ENCODE data around the gene TMEM151B.

The TMEM151B gene

DNA sequence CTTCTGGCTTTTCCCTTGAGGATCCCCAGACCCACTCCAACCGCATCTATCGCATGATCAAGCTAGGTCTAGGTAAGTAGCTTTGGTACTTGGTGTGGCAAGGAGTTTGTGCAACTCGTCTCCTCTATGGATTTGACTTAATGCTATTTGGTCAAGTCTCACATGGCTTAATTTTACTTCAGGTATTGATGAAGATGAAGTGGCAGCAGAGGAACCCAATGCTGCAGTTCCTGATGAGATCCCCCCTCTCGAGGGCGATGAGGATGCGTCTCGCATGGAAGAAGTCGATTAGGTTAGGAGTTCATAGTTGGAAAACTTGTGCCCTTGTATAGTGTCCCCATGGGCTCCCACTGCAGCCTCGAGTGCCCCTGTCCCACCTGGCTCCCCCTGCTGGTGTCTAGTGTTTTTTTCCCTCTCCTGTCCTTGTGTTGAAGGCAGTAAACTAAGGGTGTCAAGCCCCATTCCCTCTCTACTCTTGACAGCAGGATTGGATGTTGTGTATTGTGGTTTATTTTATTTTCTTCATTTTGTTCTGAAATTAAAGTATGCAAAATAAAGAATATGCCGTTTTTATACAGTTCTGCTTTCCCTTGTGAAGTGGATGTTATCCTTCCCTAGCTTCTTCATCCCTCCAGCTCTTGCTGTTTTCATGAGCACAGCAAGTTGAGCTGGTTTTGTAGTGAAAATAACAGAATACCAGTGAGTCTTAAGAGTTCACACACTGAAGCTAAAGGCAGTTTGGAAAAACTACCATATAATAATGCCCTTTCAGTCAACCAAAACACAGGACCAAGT lies 16.7 kb upstream of the TMEM151B start:
- WGBS, 2 experiments (ENCODE audit: insufficient coverage in 2 of 2): 95% methylated on average over 6 to 7 of the region's 10 CpGs
- H3K27ac ChIP-seq (ENCODE audit: low read depth, low read length, severe bottlenecking): no peak overlapping the region

GRCh38 chr6:44254191-44255104 lies 15.8 kb upstream of the TMEM151B start:
- Histone ChIP-seq H3K9me3 (ENCODE audit: control insufficient read depth, low read length) (no peaks in the 10 kb centered on the region), H3K36me3 (ENCODE audit: control insufficient read depth, insufficient read depth, low read length) (peaks cover 68% of the 10 kb centered on the region)

More for the DNA sequence above, 16.7 kb upstream of the TMEM151B start:
- no peak overlapping the region for H3K4me3 ChIP-seq (ENCODE audit: extremely low read depth, insufficient read depth, low read length, poor library complexity, severe bottlenecking)
- H3K36me3 ChIP-seq (ENCODE audit: control insufficient read depth, insufficient read depth, low read length): peaks cover 77% of the 10 kb centered on the region
- H3K4me1 ChIP-seq (ENCODE audit: control insufficient read depth, insufficient read depth, low read length, poor library complexity, severe bottlenecking): peaks cover 26% of the 10 kb centered on the region
- no peaks in the 10 kb centered on the region for H3K9me3 ChIP-seq (ENCODE audit: control insufficient read depth, low read length)

GRCh38 chr6:44255105-44255808 lies 15.0 kb upstream of the TMEM151B start:
- WGBS, 2 experiments (ENCODE audit: insufficient coverage in 2 of 2): 84 to 89% methylated on average over 13 to 14 of the region's 16 CpGs
- Histone ChIP-seq H3K4me3 (ENCODE audit: extremely low read depth, insufficient read depth, low read length, poor library complexity, severe bottlenecking) (no peak overlapping the region), H3K4me1 (ENCODE audit: control insufficient read depth, insufficient read depth, low read length, poor library complexity, severe bottlenecking) (peaks cover 14% of the 10 kb centered on the region), H3K9me3 (ENCODE audit: control insufficient read depth, low read length) (no peaks in the 10 kb centered on the region), H3K36me3 (ENCODE audit: control insufficient read depth, insufficient read depth, low read length) (peaks cover 66% of the 10 kb centered on the region), H3K27ac (ENCODE audit: low read depth, low read length, severe bottlenecking) (peak overlapping the region; percentile 16)

More at GRCh38 chr6:44254191-44255104, 15.8 kb upstream of the TMEM151B start:
- Histone ChIP-seq H3K27ac (ENCODE audit: low read depth, low read length, severe bottlenecking) (no peak overlapping the region), H3K4me3 (ENCODE audit: extremely low read depth, insufficient read depth, low read length, poor library complexity, severe bottlenecking) (no peak overlapping the region), H3K4me1 (ENCODE audit: control insufficient read depth, insufficient read depth, low read length, poor library complexity, severe bottlenecking) (peaks cover 19% of the 10 kb centered on the region)
- 83 to 96% methylated on average over 6 to 11 of the region's 12 CpGs for WGBS, 2 experiments (ENCODE audit: insufficient coverage in 2 of 2)

GRCh38 chr6:44255871-44256774 lies 14.1 kb upstream of the TMEM151B start:
- H3K27ac ChIP-seq (ENCODE audit: low read depth, low read length, severe bottlenecking): peak overlapping the region; percentile 93
- no peaks in the 10 kb centered on the region for H3K9me3 ChIP-seq (ENCODE audit: control insufficient read depth, low read length)
- H3K4me3 ChIP-seq (ENCODE audit: extremely low read depth, insufficient read depth, low read length, poor library complexity, severe bottlenecking): peak overlapping the region; percentile 82
- peaks cover 9% of the 10 kb centered on the region for H3K4me1 ChIP-seq (ENCODE audit: control insufficient read depth, insufficient read depth, low read length, poor library complexity, severe bottlenecking)
- peaks cover 63% of the 10 kb centered on the region for H3K36me3 ChIP-seq (ENCODE audit: control insufficient read depth, insufficient read depth, low read length)
- WGBS, 2 experiments (ENCODE audit: insufficient coverage in 2 of 2): 35 to 40% methylated on average over 10 to 15 of the region's 15 CpGs

GRCh38 chr6:44256775-44257024 lies 13.6 kb upstream of the TMEM151B start:
- Histone ChIP-seq H3K9me3 (ENCODE audit: control insufficient read depth, low read length) (no peaks in the 10 kb centered on the region), H3K4me3 (ENCODE audit: extremely low read depth, insufficient read depth, low read length, poor library complexity, severe bottlenecking) (peak overlapping the region; percentile 82), H3K4me1 (ENCODE audit: control insufficient read depth, insufficient read depth, low read length, poor library complexity, severe bottlenecking) (peaks cover 9% of the 10 kb centered on the region), H3K36me3 (ENCODE audit: control insufficient read depth, insufficient read depth, low read length) (peaks cover 59% of the 10 kb centered on the region), H3K27ac (ENCODE audit: low read depth, low read length, severe bottlenecking) (peak overlapping the region; percentile 93)
- WGBS, 2 experiments (ENCODE audit: insufficient coverage in 2 of 2): 0 to 2% methylated on average over 9 to 12 of the region's 12 CpGs

DNA sequence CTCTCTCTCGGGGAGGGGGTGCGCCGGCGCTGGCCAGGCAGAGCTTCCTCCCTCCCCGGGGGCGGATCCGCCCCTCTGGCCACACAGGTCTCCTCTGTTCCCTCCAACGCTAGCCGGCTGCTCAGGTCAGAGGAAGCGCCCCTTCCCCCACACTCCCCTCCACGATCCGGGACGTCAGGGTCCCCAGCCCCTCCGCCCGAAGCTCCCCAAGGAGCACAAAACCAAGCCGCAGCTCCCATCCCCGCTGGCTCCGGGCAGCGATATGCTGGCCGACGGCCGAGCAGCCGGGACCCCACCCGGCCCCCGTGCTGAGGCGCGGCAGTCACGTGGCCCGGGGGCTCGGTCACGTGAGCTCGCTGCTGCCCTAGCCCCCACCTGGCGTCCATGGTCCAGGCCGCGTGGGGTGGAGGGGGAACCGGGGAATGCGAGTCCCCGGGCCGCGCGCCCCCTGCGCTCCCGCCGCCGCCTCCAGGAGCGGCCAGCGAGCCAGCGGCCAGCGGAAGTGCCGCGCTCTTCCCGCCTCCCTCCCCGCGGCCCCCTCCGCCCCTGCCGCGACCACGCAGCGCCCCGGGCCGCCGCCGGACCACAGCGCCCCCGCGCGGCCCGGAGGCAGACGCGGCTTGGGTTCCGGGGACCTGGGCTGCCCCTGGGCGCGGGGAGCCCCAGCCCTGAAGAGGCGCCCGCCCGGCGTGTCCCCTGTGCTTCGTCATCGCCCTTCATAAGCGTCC lies 13.1 kb upstream of the TMEM151B start, which contains the start of gene SLC35B2:
Gene SLC35B2, minus strand, starts transcription at position 504 of the 728 bp plus-strand sequence. Its CDS starts 118 bp downstream, at position 386.
- H3K36me3 ChIP-seq (ENCODE audit: control insufficient read depth, insufficient read depth, low read length): peaks cover 59% of the 10 kb centered on the region
- 0% methylated on average over 33 to 53 of the region's 80 CpGs for WGBS, 2 experiments (ENCODE audit: insufficient coverage in 2 of 2)

GRCh38 chr6:44257753-44258324 lies 12.4 kb upstream of the TMEM151B start:
- H3K4me3 ChIP-seq (ENCODE audit: extremely low read depth, insufficient read depth, low read length, poor library complexity, severe bottlenecking): peak overlapping the region; percentile 29
- H3K36me3 ChIP-seq (ENCODE audit: control insufficient read depth, insufficient read depth, low read length): peaks cover 56% of the 10 kb centered on the region
- H3K4me1 ChIP-seq (ENCODE audit: control insufficient read depth, insufficient read depth, low read length, poor library complexity, severe bottlenecking): peaks cover 16% of the 10 kb centered on the region
- no peaks in the 10 kb centered on the region for H3K9me3 ChIP-seq (ENCODE audit: control insufficient read depth, low read length)
- H3K27ac ChIP-seq (ENCODE audit: low read depth, low read length, severe bottlenecking): peak overlapping the region; percentile 64
- 46 to 51% methylated on average over 8 to 14 of the region's 15 CpGs for WGBS, 2 experiments (ENCODE audit: insufficient coverage in 2 of 2)

More for the DNA sequence above, 13.1 kb upstream of the TMEM151B start, which contains the start of gene SLC35B2:
- Histone ChIP-seq H3K4me1 (ENCODE audit: control insufficient read depth, insufficient read depth, low read length, poor library complexity, severe bottlenecking) (peaks cover 10% of the 10 kb centered on the region), H3K27ac (ENCODE audit: low read depth, low read length, severe bottlenecking) (peak within 1 kb of the TSS; percentile 93), H3K9me3 (ENCODE audit: control insufficient read depth, low read length) (no peaks in the 10 kb centered on the region), H3K4me3 (ENCODE audit: extremely low read depth, insufficient read depth, low read length, poor library complexity, severe bottlenecking) (peak within 1 kb of the TSS; percentile 82)

DNA sequence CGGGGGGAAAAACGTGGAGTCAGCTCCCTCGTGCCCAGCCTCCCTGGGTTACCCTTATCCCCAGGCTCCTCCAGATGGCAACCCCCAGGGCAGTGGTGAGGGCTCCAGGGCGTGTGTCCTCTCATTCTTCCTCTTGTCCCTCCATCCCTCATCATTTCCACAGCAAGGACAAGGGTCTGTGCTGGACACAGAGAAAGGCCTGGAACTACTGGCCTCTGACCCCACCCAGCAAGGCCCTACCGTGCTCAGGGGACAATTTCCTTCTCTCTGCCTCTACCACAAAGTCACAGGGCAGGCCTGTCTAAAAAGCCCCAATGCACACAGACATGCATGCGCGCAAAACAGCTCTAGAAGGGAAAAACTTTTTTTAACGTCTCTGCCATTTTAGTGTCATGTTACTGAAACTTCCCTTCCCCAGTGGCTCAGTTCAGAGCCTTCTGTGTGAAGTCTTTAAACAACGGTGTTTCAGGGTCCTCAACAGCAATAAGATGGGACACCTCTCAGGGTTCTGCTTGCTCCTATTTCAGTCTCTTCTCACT lies 11.9 kb upstream of the TMEM151B start:
- Histone ChIP-seq H3K9me3 (ENCODE audit: control insufficient read depth, low read length) (no peaks in the 10 kb centered on the region), H3K4me1 (ENCODE audit: control insufficient read depth, insufficient read depth, low read length, poor library complexity, severe bottlenecking) (peaks cover 22% of the 10 kb centered on the region), H3K4me3 (ENCODE audit: extremely low read depth, insufficient read depth, low read length, poor library complexity, severe bottlenecking) (no peak overlapping the region), H3K36me3 (ENCODE audit: control insufficient read depth, insufficient read depth, low read length) (peaks cover 51% of the 10 kb centered on the region), H3K27ac (ENCODE audit: low read depth, low read length, severe bottlenecking) (no peak overlapping the region)
- WGBS, 2 experiments (ENCODE audit: insufficient coverage in 2 of 2): 83 to 88% methylated on average over 9 of the region's 9 CpGs

DNA sequence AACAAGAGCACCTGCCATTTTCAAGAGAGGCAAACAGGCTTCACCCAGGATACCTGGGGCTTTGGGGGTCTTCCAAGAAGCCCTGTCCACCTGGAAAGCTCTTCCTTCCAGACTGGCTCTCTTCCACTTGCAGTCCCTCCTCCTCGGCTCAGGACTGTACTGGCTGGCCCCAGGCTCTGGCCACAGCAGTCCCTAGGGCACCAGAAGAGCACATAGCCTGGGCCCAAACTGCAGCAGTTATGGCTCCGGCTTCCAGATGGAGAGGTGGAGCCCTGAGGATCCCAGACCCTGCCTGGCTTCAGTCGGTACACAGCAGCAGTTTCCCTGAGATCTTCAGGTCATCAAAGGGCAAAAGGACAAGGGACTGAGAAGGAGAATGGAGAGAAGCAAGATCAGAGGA lies 11.3 kb upstream of the TMEM151B start:
- Histone ChIP-seq H3K36me3 (ENCODE audit: control insufficient read depth, insufficient read depth, low read length) (peaks cover 46% of the 10 kb centered on the region), H3K27ac (ENCODE audit: low read depth, low read length, severe bottlenecking) (no peak overlapping the region), H3K4me3 (ENCODE audit: extremely low read depth, insufficient read depth, low read length, poor library complexity, severe bottlenecking) (no peak overlapping the region), H3K9me3 (ENCODE audit: control insufficient read depth, low read length) (no peaks in the 10 kb centered on the region), H3K4me1 (ENCODE audit: control insufficient read depth, insufficient read depth, low read length, poor library complexity, severe bottlenecking) (peaks cover 26% of the 10 kb centered on the region)
- 94 to 96% methylated on average over 3 of the region's 3 CpGs for WGBS, 2 experiments (ENCODE audit: insufficient coverage in 2 of 2)
